ENCODE results near the gene CRTC1.

Gene CRTC1

GRCh38 chr19:18683109-18683957, at the start of gene CRTC1:
Gene CRTC1 (plus strand): TSS chr19:18683680. CDS start chr19:18683703, 23 bp downstream.
- in situ Hi-C loops (cut with MboI; ENCODE audit: low pct_unique_long_range_greater_than_20kb, low sequenced_read_pairs) = no loop called here
- DNase-seq = peak; percentile 79

GRCh38 chr19:18634612-18635297, 48.7 kb upstream of the CRTC1 start:
- in situ Hi-C loops (cut with MboI; ENCODE audit: low pct_unique_long_range_greater_than_20kb, low sequenced_read_pairs) = no loop called here
- no peak for DNase-seq

- DNase-seq = no peak
- in situ Hi-C loops (cut with MboI; ENCODE audit: low pct_unique_long_range_greater_than_20kb, low sequenced_read_pairs) = no loop called here
Measured at GRCh38 chr19:18635831-18636182, 47.7 kb upstream of the CRTC1 start.

- DNase-seq = peak; percentile 97
- in situ Hi-C loops (cut with MboI; ENCODE audit: low pct_unique_long_range_greater_than_20kb, low sequenced_read_pairs) = no loop called here
Measured at GRCh38 chr19:18636183-18636968, 47.1 kb upstream of the CRTC1 start.

- no peak for DNase-seq
- in situ Hi-C loops (cut with MboI; ENCODE audit: low pct_unique_long_range_greater_than_20kb, low sequenced_read_pairs) = no loop called here
Measured at GRCh38 chr19:18636969-18637629, 46.4 kb upstream of the CRTC1 start, which contains the start of gene KLHL26. Gene KLHL26 (plus strand): TSS chr19:18637028. CDS start chr19:18637055, 27 bp downstream.

GRCh38 chr19:18637673-18638630, 45.5 kb upstream of the CRTC1 start:
- DNase-seq = peak; percentile 28
- in situ Hi-C loops (cut with MboI; ENCODE audit: low pct_unique_long_range_greater_than_20kb, low sequenced_read_pairs) = no loop called here

- in situ Hi-C loops (cut with MboI; ENCODE audit: low pct_unique_long_range_greater_than_20kb, low sequenced_read_pairs) = no loop called here
Measured at GRCh38 chr19:18639706-18640243, 43.7 kb upstream of the CRTC1 start.

GRCh38 chr19:18644196-18645034, 39.1 kb upstream of the CRTC1 start:
- in situ Hi-C loops (cut with MboI; ENCODE audit: low pct_unique_long_range_greater_than_20kb, low sequenced_read_pairs) = no loop called here
- DNase-seq = peak; percentile 85

More at GRCh38 chr19:18639706-18640243, 43.7 kb upstream of the CRTC1 start:
- DNase-seq = no peak

GRCh38 chr19:18645035-18645511, 38.4 kb upstream of the CRTC1 start:
- in situ Hi-C loops (cut with MboI; ENCODE audit: low pct_unique_long_range_greater_than_20kb, low sequenced_read_pairs) = no loop called here
- DNase-seq = no peak

- no peak for DNase-seq
- in situ Hi-C loops (cut with MboI; ENCODE audit: low pct_unique_long_range_greater_than_20kb, low sequenced_read_pairs) = no loop called here
Measured at GRCh38 chr19:18646535-18647370, 36.7 kb upstream of the CRTC1 start.

- DNase-seq = no peak
- in situ Hi-C loops (cut with MboI; ENCODE audit: low pct_unique_long_range_greater_than_20kb, low sequenced_read_pairs) = no loop called here
Measured at GRCh38 chr19:18647371-18647767, 36.1 kb upstream of the CRTC1 start.

- in situ Hi-C loops (cut with MboI; ENCODE audit: low pct_unique_long_range_greater_than_20kb, low sequenced_read_pairs) = no loop called here
Measured at GRCh38 chr19:18647807-18648206, 35.7 kb upstream of the CRTC1 start.

GRCh38 chr19:18648973-18649315, 34.5 kb upstream of the CRTC1 start:
- in situ Hi-C loops (cut with MboI; ENCODE audit: low pct_unique_long_range_greater_than_20kb, low sequenced_read_pairs) = no loop called here
- no peak for DNase-seq

More at GRCh38 chr19:18647807-18648206, 35.7 kb upstream of the CRTC1 start:
- DNase-seq = no peak

- no peak for DNase-seq
- in situ Hi-C loops (cut with MboI; ENCODE audit: low pct_unique_long_range_greater_than_20kb, low sequenced_read_pairs) = no loop called here
Measured at GRCh38 chr19:18649371-18650020, 34.0 kb upstream of the CRTC1 start.

GRCh38 chr19:18650021-18650390, 33.5 kb upstream of the CRTC1 start:
- in situ Hi-C loops (cut with MboI; ENCODE audit: low pct_unique_long_range_greater_than_20kb, low sequenced_read_pairs) = no loop called here
- no peak for DNase-seq
